HCT116 (cell line): Measurements from ENCODE around the gene MAN2B2.

Experiments
- CTCF ChIP-seq, 3 experiments: fragments of 200-600 bp in 1 of 3; sonication (generic) in 1 of 3; IDR thresholded peaks in 2 of 3; conservative IDR thresholded peaks in 1 of 3; 2 replicates each; pipeline ENCODE4 v1.5.1; 2012 to 2017; ENCODE audit warnings: low read depth in 2 of 3, low read length in 2 of 3, antibody characterized with exemption in 1 of 3, borderline replicate concordance in 1 of 3, control low read depth in 1 of 3, mild to moderate bottlenecking in 1 of 3, mixed read lengths in 1 of 3, mixed run types in 1 of 3, moderate library complexity in 1 of 3; ENCODE audit not compliant: insufficient read depth in 1 of 3
- EZH2 ChIP-seq: fragments of 200-600 bp; sonication (generic); IDR thresholded peaks from 2 replicates; pipeline ENCODE4 v1.6.1; 2017; ENCODE audit warnings: antibody characterized with exemption, mixed run types
- EZH2phosphoT487 ChIP-seq: fragments of 200-600 bp; IDR thresholded peaks from 2 replicates; pipeline ENCODE4 v1.6.1; 2018; ENCODE audit warnings: antibody characterized with exemption, borderline replicate concordance
- JUND ChIP-seq: IDR thresholded peaks from 2 replicates; pipeline ENCODE4 v1.6.1; 2012
- MAX ChIP-seq: IDR thresholded peaks from 2 replicates; pipeline ENCODE4 v1.6.1; 2012
- ZFX ChIP-seq: fragments of 450-650 bp; IDR thresholded peaks from 2 replicates; pipeline ENCODE4 v1.6.1; 2017

- TF ChIP-seq CTCF (IDR thresholded peaks at IDR 0.05 in 2 of 3, conservative IDR thresholded peaks at IDR 0.05 in 1 of 3; ENCODE audit: borderline replicate concordance in 1 of 3, insufficient read depth in 1 of 3, low read depth in 2 of 3, low read length in 2 of 3) (no peak), EZH2phosphoT487 (no peak), MAX (no peak), ZFX (no peak), JUND (no peak), EZH2 (no peak)
These were observed 32.0 kb upstream of the MAN2B2 start for GRCh38 chr4:6542951-6543350.
